ENCODE data around the gene ASPG. TPM values are rescaled to one million over a fixed set of nuclear protein-coding genes. Genes with fewer than 3 reads are reported as not detected.

ASPG gene
- total and polyA plus RNA-seq, 8 donors, result 0.16 to 0.68 (median 0.23) TPM; not detected in 2

DNA sequence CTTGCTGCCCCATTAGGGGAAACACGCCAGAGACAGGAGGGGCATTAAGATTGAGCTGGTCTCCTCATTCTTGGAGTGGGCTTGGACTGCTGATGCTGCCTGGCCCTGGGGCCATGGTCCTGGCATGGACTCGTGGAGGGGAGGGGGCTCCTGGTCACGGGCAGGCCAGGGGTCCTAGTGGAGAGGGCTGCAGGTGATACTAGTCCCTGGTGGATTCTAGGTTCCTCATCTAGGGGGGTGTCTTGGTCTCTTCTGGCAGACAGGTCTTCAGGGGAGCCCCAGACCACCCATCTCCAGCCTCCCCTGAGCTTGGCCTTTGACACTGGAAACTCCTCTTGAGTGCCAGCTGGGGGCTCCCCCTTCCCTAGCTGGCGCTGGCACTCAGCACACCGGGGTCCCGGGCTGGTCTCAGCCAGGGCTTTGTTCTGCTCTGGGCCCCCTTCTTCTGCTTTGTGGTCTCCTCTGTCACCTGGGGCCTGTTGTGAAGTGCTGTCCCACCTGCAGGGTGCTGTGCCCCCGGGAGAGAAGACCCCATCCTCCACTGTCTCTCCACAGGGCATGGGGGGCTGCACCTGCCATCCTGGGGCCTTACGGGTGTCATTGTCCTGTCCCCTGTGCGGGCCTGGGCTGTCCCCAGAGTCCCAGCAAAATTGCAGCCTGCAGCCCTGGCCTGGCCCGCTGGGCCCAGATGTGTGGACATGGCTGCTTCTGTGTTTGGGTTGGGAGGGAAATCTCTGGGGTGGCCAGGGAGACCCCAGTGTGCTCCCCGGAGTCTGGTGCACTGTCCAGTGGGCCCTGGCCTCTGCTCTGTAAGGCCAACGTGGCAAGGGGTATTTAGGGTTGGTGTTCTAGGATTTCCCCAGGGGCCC is 55.2 kb downstream of the ASPG start:
- peaks cover 0 to 6% (median 2%) of the 10 kb centered on the region in 4 donors for H3K27me3 ChIP-seq
- no peak for TF ChIP-seq CTCF (IDR thresholded peaks at IDR 0.05)
- H3K9me3 ChIP-seq, result no peaks in the 10 kb centered on the region
- no peak for FAIRE-seq
- WGBS, 2 donors, result 73 to 92% methylated on average over 12 of the region's 12 CpGs
- no peak for ATAC-seq
- peak; percentile 0 to 61 (median 18) for DNase-seq
- no peak overlapping the region for H3K4me3 ChIP-seq
- intact Hi-C loops (cut with DNase I), result loop anchor here in 2 of 3 donors (10.0 kb wide), 2 partner anchors 424 to 504 kb away; no protein-coding TSS in a partner anchor
- H3K27ac ChIP-seq, result no peak overlapping the region
- H3K36me3 ChIP-seq, result no peaks in the 10 kb centered on the region
- H3K4me1 ChIP-seq, result peaks cover 4 to 8% (median 5%) of the 10 kb centered on the region in 3 donors

GRCh38 chr14:104141621-104142091 is 56.2 kb downstream of the ASPG start:
- no peak for FAIRE-seq
- Histone ChIP-seq H3K36me3 (no peaks in the 10 kb centered on the region), H3K9me3 (no peaks in the 10 kb centered on the region), H3K4me3 (no peak overlapping the region), H3K4me1 (peaks cover 1 to 5% (median 4%) of the 10 kb centered on the region in 3 donors), H3K27me3 (peaks cover 0 to 6% (median 1%) of the 10 kb centered on the region in 4 donors), H3K27ac (no peak overlapping the region)
- WGBS, 2 donors, result 75 to 90% methylated on average over 12 to 15 of the region's 15 CpGs
- intact Hi-C loops (cut with DNase I), result loop anchor here in 2 of 3 donors (10.0 kb wide), 2 partner anchors 423 to 503 kb away; no protein-coding TSS in a partner anchor
- ATAC-seq, result no peak
- peak in 3 of 6 donors; percentile 1 to 55 (median 52) for DNase-seq
- no peak for TF ChIP-seq CTCF (IDR thresholded peaks at IDR 0.05)

DNA sequence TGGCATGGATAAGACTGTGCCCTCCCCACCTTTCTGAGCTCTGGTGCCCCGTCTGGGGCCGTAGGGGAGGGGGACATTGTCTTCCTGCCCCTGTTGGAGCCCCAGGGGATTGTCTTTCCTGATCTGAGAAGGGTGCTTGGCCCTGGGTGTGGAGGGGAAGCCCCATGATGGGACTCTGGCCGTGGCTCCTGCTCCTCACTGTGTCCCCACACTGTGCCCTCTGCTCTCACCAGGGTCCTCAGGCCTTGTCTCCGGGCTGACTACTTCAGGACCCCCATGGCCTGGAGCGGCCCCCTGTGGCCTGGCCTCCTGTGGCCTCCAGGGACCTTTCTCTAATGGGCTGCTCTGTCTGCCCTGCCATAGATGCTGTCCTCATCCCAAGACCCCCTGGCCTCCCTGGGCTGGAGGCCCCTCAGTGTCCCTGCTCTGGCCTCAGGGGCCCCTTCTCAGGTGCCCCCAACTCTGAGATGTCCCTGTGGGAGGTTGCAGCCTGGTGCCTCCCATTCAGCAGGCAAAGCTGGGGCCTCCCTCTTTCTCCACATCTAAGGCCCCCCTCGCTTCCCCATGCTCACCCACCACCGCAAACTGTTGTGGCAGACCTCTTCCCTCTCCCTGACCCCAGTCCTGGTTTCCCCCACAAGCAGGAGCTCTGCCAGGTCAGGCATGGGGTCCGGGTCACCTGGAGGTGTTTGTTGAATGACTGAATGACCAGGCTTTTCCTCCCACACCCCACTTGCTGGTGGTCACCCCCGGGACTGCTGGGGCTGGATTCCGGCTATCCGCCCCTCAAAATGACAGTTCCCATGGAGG is 56.8 kb downstream of the ASPG start:
- peaks cover 0 to under 1% (median 0%) of the 10 kb centered on the region in 4 donors for H3K27me3 ChIP-seq
- 70 to 84% methylated on average over 10 to 11 of the region's 11 CpGs for WGBS, 2 donors
- H3K9me3 ChIP-seq, result no peaks in the 10 kb centered on the region
- H3K4me3 ChIP-seq, result no peak overlapping the region
- H3K27ac ChIP-seq, result no peak overlapping the region
- H3K36me3 ChIP-seq, result no peaks in the 10 kb centered on the region
- FAIRE-seq, result no peak
- no peak for ATAC-seq
- DNase-seq, result peak in 2 of 6 donors; percentile 21 to 51
- H3K4me1 ChIP-seq, result peaks cover 0 to 5% (median under 1%) of the 10 kb centered on the region in 3 donors
- TF ChIP-seq CTCF (IDR thresholded peaks at IDR 0.05), result no peak
- intact Hi-C loops (cut with DNase I), result loop anchor here in 2 of 3 donors (10.0 kb wide), 2 partner anchors 422 to 502 kb away; no protein-coding TSS in a partner anchor

- peaks cover 0 to under 1% (median 0%) of the 10 kb centered on the region in 3 donors for H3K4me1 ChIP-seq
- peak in 1 of 6 donors; percentile 36 for DNase-seq
- no peak for TF ChIP-seq CTCF (IDR thresholded peaks at IDR 0.05)
- intact Hi-C loops (cut with DNase I), result loop anchor here in 2 of 3 donors (10.0 kb wide), 2 partner anchors 422 to 502 kb away; no protein-coding TSS in a partner anchor
- H3K9me3 ChIP-seq, result no peaks in the 10 kb centered on the region
- no peaks in the 10 kb centered on the region for H3K27me3 ChIP-seq
- no peak for FAIRE-seq
- H3K4me3 ChIP-seq, result no peak overlapping the region
- WGBS, 2 donors, result 66 to 78% methylated on average over 16 of the region's 16 CpGs
- H3K36me3 ChIP-seq, result no peaks in the 10 kb centered on the region
- no peak overlapping the region for H3K27ac ChIP-seq
- ATAC-seq, result no peak
Measured at GRCh38 chr14:104142946-104143470, 57.5 kb downstream of the ASPG start.
